DOHH2 (cell line): ENCODE results near the gene CTDSPL2.

Source experiments
- EZH2phosphoT487 ChIP-seq: fragments of 200-600 bp; sonication (generic); IDR thresholded peaks from 2 replicates; pipeline ENCODE4 v1.6.1; 2017; ENCODE audit warnings: borderline replicate concordance, mild to moderate bottlenecking, antibody characterized with exemption, low read length, moderate library complexity, mixed read lengths
- TF ChIP-seq, protein P1 (sequence below): fragments of 200-600 bp; sonication (generic); IDR thresholded peaks from one replicate; pipeline ENCODE4 v1.5.1; 2014; ENCODE audit warnings: antibody characterized with exemption, mild to moderate bottlenecking, low read depth, low read length; ENCODE audit not compliant: poor library complexity, severe bottlenecking

DNA sequence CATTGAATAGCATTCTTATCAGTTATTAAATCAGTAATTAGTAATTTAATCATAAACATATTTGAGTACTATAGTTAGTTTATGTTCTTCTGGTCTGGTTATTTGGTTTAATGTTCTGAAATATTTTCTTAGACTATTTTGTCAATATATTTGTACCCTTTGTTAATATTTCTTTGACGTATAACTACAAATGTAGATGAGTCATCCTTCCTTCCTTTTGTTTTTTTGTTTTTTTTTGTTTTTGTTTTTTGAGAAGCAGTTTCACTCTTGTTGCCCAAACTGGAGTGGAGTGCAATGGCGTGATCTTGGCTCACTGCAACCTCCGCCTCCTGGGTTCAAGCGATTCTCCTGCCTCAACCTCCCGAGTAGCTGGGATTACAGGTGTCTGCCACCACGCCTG, 92.1 kb downstream of the CTDSPL2 start:
- no peak for TF ChIP-seq EZH2phosphoT487
- TF ChIP-seq, protein P1, sequence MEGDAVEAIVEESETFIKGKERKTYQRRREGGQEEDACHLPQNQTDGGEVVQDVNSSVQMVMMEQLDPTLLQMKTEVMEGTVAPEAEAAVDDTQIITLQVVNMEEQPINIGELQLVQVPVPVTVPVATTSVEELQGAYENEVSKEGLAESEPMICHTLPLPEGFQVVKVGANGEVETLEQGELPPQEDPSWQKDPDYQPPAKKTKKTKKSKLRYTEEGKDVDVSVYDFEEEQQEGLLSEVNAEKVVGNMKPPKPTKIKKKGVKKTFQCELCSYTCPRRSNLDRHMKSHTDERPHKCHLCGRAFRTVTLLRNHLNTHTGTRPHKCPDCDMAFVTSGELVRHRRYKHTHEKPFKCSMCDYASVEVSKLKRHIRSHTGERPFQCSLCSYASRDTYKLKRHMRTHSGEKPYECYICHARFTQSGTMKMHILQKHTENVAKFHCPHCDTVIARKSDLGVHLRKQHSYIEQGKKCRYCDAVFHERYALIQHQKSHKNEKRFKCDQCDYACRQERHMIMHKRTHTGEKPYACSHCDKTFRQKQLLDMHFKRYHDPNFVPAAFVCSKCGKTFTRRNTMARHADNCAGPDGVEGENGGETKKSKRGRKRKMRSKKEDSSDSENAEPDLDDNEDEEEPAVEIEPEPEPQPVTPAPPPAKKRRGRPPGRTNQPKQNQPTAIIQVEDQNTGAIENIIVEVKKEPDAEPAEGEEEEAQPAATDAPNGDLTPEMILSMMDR: no peak
